Esophagus squamous epithelium (tissue), 4 donors: ENCODE results near the gene KCNH5.

Experiments used
- CTCF ChIP-seq, 6 experiments: fragments of 450-650 bp in 4 of 6; fragments of 200-600 bp in 2 of 6; sonication (generic) in 2 of 6; IDR thresholded peaks; one replicate each; pipeline ENCODE4 v1.5.1; 2016 to 2019; ENCODE audit warnings: antibody characterized with exemption in 6 of 6, mild to moderate bottlenecking in 4 of 6, moderate library complexity in 4 of 6
- POLR2A ChIP-seq, 4 donors: fragments of 450-650 bp; IDR thresholded peaks; one replicate each; pipeline ENCODE4 v1.6.1; 2017; ENCODE audit warnings: antibody characterized with exemption in 4 of 4, mild to moderate bottlenecking in 4 of 4, moderate library complexity in 3 of 4

GRCh38 chr14:62994096-62994495 lies 51.2 kb downstream of the KCNH5 start:
- TF ChIP-seq CTCF (IDR thresholded peaks at IDR 0.05) (no peak), POLR2A (IDR thresholded peaks at IDR 0.05) (no peak)
